Measurements from ENCODE around the gene HOXA4.

Gene HOXA4

DNA sequence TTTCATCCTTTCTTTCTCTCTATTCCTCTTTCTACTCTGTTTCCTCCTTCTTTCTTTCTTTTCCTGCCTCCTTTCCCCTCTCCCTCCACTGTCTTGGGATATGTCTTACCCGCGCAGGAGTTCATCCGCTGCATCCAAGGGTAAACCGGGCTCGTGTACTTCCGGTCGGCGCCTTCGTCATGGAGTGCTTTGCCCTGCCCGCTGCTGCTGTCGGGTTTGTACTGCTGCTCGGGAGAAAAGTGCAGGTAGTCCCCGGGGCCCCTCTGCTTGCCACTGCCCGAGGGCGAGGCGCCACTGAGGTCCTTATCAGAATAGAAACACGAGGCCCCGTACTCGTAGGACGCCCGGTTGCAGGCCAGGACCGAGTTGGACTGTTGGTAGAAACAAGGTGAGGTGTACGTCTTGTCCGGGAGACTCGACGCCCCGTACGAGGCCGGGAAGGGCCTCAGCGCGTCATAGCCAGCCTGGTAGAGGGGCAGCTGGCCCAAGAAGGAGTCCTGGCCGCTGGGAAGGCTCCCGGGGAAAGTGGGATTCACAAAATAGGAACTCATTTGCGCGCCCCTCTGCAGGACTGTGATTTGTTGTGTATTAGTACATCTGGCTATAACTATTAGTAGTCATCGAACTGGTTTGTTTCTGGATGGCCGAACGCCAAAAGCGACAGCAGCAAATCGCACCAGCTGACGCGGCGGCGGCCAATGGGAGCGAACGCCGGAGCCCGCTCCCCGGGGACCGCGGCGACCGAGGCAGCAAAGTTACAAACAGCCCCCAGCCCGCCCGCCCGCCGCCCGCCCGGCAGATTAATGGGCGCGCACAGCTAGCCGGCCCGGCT, 16.9 kb upstream of the HOXA4 start, which contains the start of gene HOXA6:
HOXA6 (minus strand) TSS at position 576 of the 832 bp plus-strand sequence; CDS start at position 551, 25 bp downstream.
- no peak for DNase-seq (ENCODE audit: low read depth)

DNA sequence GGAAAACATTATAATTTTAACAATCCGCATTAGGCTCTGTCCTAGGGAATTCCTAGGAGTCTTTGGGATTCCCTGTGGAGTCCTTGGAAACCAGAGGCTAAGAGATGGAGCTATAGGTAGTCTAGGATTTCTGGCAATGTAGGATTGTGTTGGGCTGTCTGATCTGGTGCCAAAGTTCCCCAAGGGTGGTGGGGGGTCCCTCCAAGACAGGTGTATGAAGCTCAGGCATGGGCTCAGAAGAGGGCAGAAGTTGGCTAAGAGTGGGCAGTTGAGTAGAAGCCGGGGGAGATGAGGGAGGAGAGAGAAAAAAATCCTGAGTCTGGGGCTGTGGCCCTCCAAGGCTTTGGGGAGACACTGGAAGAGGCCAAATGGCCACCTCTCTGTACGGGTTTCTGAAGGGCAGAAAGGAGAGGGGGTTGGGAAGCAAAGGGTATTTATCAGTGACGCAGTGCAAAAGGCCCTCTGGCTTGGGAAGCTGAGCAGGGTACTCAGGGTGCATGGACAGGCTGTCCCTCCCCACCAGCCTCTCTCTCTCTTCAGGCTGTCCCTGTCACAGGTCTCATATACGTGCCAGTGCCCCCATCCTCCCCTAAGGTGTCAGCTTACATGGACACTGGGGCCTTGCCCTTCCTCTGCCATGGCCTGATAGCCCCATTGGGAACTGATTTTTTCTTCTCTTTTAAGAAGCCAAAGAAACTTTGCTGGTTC, 16.1 kb upstream of the HOXA4 start:
- DNase-seq (ENCODE audit: low read depth), result no peak

DNA sequence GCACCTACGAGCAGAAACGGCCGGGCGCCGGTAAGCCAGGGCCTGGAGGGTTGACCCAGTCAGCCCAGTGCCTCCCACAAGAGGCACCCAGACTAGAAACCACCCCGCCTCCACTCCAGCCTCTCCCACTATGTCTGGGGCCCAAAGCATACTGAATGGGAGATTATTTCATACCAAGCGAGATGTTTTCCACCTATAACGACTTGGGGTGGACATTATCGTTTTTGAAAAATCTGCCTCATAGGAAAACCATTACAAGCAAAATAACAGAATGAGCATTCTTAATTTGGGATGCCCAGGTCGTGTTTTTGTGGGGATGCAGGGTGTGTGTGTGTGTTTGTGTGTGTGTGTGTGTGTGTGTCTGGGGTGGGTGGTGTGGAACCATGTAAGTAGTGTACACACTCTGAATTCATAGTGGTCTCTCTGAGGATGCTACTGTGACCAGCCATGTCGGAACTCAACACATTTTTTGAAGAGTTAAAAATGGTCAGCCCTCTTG, 15.4 kb upstream of the HOXA4 start:
- no peak for DNase-seq (ENCODE audit: low read depth)

DNA sequence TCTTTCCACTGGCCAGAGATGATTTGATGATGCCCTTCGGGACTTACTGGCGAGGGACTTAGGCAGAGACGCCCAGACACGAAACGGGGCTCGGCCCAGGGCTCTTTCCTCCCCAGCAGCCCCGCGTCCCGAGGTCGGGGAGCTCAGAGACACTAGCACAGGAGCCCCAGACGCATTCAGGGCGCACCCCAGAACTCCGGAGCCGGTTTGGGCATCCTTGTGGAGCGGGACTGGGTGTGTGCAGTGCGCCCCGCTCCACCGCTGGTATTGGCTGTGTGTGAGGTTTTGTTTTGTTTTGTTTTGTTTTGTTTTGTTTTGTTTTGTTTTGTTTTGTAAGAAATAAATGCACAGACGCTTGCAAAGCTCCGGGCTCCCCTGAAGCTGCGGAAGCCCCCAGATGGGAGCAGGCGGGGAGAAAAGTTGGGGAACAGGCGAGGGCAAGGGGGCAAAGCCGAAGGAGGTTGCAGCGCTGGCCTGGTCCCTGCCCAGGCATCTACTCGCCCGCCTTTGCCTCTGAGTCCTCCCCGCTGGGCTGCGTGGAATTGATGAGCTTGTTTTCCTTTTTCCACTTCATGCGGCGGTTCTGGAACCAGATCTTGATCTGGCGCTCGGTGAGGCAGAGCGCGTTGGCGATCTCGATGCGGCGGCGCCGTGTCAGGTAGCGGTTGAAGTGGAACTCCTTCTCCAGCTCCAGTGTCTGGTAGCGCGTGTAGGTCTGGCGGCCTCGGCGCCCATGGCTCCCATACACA, 14.8 kb upstream of the HOXA4 start:
- no peak for DNase-seq (ENCODE audit: low read depth)

DNA sequence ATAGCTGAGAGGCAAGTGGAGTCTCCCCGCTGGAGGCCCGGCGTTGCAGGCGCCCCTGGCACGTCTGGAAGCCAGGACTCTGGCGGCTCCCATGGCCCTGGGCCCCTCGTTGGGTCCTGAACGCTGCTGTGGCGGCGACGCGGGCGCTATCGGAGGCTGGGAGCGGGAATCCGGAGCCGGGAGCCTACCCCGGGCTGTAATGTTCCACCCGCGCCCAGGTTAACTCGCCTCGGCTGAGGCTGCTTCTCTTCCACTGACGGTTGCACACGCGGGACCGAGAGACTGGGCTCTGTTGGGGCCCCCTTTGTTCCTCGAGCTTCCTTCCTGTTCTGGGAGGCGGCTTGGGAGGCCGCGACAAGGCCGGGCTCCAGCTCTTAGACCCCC, 14.2 kb upstream of the HOXA4 start:
- DNase-seq (ENCODE audit: low read depth), result no peak

GRCh38 chr7:27143950-27144780, 13.6 kb upstream of the HOXA4 start:
- no peak for DNase-seq (ENCODE audit: low read depth)

GRCh38 chr7:27143023-27143949, 12.7 kb upstream of the HOXA4 start, which contains the start of gene HOXA5:
Gene HOXA5, minus strand, starts transcription at chr7:27143681. Its CDS starts 74 bp downstream, at chr7:27143607.
- DNase-seq (ENCODE audit: low read depth), result no peak

GRCh38 chr7:27142580-27143022, 12.0 kb upstream of the HOXA4 start:
- DNase-seq (ENCODE audit: low read depth), result no peak

DNA sequence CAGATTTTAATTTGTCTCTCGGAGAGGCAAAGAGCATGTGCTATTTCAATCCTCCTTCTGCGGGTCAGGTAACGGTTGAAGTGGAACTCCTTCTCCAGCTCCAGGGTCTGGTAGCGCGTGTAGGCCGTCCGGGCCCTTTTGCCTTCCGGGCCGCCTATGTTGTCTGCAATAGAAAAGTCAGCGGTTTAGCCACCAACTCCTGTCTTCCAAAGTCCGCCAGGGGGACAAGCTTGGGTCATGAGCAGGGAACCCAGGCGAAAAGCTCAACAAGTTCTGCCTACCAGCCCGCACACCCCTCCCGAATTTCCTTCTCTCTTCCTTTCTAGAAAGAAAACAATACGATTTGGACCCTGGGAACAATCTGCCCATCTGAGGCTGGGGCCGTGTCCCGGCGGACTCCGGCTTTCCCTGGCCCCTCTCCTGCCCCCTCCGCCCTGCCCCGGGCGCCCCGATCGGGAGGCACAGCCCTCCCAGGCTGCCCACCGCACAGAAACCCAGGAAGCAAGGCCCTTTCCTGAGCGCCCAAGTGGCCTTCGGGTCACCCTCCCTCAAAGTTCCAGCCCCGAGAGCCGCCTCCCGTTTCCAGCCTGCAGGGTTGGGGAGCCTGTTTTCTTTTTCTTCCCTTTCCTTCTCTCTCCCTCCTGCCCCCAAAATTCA, 11.5 kb upstream of the HOXA4 start:
- DNase-seq (ENCODE audit: low read depth), result no peak

DNA sequence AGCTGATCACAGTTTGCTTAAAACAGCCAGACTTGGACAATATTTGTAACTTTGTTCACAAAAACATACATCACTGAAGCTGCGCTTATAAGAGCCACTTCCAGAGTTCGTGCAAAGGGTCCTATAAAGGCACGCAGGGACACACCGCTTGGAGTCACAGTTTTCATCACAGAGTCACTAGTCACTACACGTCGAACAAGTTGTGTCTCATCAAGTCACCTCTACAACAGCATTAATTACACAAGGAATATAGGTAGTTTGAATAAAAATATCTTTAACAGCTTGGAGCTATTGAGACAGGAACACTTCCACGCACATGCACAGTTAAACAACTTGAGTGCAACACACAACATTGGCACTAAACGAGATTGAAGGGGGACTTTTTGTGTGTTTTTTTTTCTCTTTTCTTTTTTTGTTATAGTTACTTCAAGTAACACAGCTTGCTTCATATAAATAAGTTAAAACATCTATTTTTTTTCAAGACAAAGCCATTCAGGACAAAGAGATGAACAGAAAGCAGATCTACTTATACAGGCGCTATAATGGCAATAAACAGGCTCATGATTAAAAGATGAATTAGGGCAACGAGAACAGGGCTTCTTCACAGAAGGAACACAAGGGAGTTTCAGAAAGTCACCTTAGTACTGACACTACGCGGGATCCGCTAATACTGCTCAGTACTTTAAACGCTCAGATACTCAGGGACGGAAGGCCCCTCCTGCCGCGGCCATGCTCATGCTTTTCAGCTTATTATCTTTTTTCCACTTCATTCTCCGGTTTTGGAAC, 10.8 kb upstream of the HOXA4 start:
- no peak for DNase-seq (ENCODE audit: low read depth)

- no peak for DNase-seq (ENCODE audit: low read depth)
These were observed 9.7 kb upstream of the HOXA4 start for GRCh38 chr7:27140126-27140857.

DNA sequence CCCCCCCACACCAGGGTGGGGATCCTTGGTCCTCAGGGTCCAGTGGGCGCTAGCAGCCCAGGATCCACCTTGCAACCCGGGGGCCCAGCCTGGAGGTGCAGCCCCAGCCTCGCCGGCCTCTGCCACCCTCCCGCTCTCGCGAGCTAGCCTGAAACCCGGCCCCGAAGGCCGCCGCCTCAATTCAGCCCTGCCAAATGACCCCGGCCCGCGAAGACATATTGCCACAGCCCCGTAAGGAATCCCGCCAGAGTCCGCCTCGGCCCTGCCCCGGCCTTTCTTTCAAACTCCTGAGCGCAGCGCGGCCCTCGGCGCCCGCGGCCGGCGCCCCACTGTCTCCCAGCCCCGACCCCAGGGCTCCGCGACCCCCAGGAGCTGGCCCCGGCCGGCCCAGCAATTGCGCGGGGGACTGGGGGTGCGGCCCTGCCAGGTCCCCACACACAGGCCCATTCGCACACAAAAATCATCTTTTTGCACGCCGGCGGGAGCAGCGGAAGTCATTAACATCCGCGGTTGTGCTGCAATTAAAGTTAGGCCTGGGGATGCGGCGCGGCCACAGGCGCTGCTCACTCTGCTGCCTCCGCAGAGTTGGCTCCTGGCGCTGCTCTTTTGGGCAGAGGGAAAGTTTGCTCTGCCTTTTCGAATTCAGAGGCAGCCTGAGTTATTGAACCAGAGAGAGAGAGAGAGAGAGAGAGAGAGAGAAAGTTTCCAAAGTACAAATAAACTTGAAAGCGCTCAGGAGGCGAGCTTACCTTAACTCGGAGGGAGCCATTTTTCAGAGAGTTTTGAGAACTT, 9.0 kb upstream of the HOXA4 start:
- DNase-seq (ENCODE audit: low read depth), result no peak

DNA sequence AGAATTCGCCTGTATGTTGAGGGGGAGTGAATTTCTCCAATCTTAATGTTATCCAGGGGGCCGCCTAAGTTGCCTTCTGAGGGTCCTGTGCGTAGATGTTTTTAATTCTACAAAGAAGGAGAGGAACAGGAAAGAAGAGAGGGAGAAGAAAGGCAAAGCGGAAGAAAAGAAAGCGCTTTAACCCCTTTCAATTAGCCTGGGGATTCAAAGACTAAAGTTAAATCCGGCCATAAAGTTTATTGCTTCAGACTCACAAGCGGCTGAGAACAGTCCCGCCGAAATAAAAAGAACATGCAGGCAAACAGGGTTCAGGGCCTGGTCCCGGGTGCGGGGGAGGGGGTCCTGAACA, 8.4 kb upstream of the HOXA4 start:
- no peak for DNase-seq (ENCODE audit: low read depth)

DNA sequence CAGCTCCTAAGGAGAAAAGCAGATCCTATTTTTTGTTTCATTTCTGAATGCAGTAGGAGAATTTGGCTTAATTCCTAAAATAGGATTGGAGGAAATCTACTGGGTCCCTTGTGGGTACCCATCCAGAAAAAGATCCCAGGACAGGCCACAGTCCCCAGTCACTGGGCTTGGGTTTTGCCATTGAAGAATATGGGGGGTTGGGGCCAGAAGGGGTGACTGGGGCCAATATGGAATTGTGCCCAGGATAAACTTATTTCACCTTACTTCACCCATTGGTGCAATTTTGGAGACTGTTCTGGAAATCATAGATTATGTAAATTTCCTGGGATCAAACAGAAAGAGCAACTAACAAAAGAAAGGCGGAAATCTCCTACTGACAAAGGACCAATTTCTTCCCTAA, 7.9 kb upstream of the HOXA4 start:
- no peak for DNase-seq (ENCODE audit: low read depth)

GRCh38 chr7:27137640-27138315, 7.2 kb upstream of the HOXA4 start:
- DNase-seq (ENCODE audit: low read depth), result no peak

DNA sequence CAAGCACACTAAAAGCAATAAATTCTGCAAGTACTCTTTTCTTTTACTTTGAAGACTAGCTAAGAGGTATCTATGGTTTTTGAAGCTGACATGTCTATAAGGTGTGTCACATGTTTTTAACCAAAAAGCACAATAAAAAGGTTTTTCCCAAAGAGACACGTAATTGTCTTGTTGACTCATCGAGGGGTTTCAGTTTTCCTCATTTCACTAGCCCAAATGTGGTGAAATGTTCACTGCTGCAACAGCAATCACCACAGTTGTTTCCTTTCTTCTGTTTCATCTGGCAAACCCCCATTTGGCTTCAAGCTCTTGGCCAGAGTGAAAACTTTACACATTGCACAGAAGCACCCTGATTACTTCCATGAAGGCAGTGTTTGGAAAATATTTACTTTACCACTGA, 3.8 kb upstream of the HOXA4 start:
- no peak for DNase-seq (ENCODE audit: low read depth)
